GM21619 (cell line): ENCODE results near the gene GRB14.

Experiments
- ATAC-seq: cut with Tn5 transposase; IDR thresholded peaks from one replicate; pipeline ENCODE4 v1.9.1; 2021; ENCODE audit not compliant: unreplicated experiment

The GRB14 gene

GRCh38 chr2:164617466-164617865 is 3.8 kb downstream of the GRB14 start:
- ATAC-seq: no peak

GRCh38 chr2:164613321-164613982 is 7.8 kb downstream of the GRB14 start:
- ATAC-seq: no peak

DNA sequence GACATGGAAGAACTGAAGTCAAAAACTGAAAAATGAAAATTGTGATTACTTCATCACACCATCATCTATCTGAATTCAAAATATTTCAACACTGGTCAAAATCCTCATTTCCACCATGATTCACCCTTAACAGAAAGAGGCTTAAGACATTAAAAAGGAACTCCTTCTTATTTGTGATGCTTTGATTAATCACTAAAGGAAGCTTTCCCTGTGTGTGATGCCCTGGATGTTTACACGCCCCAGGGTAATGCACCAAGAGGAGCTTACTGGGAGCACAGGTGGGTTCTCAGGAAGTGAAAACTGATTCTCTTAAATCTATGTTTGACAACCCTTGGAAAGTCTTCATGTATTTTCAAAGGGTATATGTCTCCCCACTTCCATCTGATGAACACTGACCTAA is 11.5 kb downstream of the GRB14 start:
- no peak for ATAC-seq

DNA sequence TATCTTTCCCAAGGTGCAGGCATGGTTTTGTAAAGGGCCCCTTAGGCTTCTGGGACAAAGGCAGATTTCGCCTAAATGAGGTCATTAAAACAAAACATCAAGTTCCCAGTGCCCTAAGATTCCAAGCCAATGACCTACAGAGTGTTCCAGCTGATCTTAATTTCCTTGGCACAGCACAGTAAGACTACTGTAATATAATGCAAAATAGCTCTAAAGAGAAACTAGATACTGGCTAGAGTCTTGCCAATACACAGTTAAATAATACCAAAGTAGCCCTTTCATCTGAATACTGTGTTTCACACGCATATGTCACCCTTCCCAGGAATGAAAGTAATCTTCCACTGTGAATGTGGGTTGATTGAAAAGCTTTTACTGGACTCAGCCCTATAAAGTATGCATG is 14.7 kb downstream of the GRB14 start:
- no peak for ATAC-seq

DNA sequence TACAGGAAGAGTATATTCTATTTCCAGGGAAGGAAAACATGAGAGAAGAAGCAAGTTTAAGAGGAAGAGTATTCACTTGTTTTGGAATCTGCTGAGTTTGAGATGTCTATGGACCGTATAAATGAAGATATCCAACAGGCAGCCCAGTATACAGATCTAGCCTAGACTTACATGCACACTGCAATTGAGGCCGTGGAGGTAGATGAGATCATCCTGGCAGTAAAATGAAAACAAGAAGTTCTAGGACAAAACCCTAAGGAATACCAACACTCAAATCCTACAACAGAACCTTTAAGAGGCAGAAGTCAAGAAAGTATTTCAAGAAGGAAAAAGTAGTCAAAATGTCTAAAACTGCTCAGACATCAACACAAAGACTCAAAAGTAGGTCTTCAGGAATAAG is 16.0 kb downstream of the GRB14 start:
- ATAC-seq: no peak

GRCh38 chr2:164600763-164601162 is 20.5 kb downstream of the GRB14 start:
- no peak for ATAC-seq

DNA sequence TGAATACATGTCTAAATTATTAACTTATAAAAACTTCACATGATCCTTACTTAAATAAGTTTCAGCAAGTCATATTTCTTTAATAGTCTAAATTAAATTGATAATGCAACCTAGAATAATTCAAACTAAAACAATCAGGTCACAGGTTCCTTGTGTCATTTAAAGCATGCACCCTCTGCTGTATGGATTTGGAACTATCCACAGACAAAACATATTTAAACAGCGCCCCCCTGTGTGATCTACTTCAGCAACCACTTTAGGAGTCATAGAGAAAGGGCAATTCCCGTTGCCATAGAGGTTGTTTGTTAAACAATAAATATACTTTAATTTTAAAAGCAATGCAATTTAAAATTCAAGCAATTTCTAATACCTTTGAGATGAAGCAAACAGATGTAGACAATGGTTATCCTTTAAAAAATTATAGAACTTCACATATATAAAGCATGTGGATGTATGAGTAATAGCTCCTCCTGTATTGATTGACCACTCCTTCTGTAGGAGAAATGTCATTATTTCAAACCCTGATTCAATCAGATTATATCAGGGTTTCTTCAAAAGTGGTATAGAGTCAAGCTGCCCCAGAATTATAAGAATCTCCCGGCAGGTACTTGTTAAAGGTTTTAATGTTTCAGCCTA is 21.2 kb downstream of the GRB14 start:
- peak; percentile 98 for ATAC-seq

DNA sequence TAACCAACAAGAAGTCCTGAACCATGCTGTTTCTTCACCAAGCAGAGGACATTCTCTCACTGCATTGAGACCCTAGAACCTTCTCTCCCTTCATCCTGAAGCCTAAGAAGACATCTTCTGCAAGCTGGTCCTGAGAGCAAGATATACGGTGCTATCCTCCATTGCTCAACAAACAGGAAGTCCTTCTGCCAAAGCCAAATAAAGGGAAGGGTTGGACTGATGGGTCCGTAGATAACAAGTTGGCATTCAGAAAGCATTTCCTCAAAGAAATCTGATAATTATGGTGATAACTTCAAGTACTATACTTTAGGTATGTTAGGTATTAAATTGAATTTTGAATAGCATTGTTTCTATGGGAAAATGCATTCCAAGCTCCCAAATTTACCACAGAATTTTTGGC is 23.3 kb downstream of the GRB14 start:
- ATAC-seq: no peak

DNA sequence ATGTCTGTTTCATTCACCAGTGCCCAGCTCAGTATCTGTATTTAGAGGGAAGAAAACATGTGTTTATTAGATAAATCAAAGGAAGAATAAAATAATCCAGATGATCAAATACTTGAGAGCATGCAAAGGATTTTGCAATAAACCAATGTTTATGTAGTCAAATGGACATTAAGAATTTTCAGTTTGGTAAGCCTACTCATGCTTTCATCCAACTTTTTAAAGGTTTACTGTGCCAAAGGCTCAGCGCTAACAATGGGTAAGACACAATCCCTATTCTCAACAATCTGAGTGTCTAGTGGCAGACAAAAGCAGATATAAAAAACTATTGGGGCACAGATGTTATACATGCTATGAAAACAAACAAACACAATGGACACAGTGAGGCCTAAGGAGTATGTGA is 26.3 kb downstream of the GRB14 start:
- no peak for ATAC-seq

GRCh38 chr2:164593959-164594358 is 27.3 kb downstream of the GRB14 start:
- no peak for ATAC-seq

- ATAC-seq: no peak
Observed at GRCh38 chr2:164593541-164593940, 27.7 kb downstream of the GRB14 start.

DNA sequence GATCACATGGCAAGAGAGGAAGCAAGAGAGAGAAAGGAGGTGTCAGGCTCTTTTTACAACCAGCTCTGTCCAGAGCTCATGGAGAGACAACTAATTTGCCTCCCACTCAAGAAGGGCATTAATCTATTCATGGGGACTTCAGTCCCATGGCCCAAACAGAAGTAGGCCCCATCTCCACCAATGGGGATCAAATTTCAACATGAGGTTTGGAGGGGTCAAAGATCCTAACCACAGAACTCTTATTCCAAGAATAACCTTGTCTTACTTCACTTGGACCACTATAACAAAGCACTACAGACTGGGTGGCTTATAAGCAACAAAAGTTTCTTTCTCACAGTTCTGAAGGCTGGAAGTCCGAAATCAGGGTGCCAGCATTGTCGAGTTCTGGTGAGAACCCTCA is 31.8 kb downstream of the GRB14 start:
- ATAC-seq: no peak

DNA sequence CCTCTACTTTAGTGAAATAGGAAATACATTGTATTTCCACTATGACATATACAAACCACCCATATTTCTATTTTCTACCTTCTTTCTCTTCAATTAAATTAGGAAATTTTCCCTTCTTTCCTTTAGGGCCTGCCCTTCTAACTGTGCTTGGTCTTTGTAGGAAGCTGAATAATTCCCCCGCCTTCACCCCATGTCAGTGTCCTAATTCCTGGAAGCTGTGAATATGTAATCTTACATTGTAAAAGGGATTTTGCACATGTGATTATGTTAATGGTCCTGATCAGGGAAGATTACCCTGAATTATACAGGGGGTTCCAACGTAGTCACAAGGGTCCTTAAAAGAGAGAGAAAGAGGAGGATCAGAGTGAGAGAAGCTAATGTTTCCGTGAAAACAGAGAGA is 40.2 kb downstream of the GRB14 start:
- no peak for ATAC-seq

DNA sequence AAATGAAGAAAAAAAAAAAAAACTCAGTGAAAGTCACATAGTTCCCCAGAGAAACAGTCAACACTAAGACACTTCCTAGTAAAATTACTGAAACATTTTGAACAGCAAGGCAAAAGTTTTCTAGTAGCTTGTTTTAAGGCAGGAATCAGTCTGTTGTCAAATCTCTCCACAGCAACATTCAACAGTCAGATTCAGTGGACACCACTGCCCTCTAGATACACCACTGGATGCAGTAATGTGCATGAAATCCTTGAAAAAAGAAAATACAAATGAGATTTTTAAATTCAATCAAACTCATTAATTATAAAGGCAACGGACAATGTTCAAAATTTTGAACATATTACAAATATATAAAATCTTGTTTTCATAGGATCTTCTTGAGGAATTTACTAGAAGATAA is 46.4 kb downstream of the GRB14 start:
- ATAC-seq: no peak

DNA sequence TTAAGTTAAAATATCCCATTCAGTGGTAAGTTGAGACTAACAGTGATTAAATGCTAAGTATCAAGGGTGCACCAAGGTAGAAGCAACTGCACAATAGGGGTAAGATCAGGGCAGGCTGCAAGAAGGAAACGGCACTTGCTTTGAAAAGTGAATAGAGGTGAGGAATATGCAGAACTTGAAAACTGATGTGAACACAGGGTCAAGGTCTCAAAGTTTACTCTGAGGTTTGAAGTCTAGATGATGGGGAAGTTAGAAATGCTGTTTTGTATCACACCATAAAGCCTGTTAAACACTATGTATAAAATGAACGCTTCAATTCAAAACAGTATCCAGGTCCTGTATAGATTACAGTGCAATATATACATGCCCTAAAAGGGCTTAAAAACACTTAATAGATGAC is 50.8 kb downstream of the GRB14 start:
- no peak for ATAC-seq

- no peak for ATAC-seq
Observed at GRCh38 chr2:164569378-164569777, 51.9 kb downstream of the GRB14 start.

- ATAC-seq: no peak
Observed at GRCh38 chr2:164568317-164568716, 53.0 kb downstream of the GRB14 start.

DNA sequence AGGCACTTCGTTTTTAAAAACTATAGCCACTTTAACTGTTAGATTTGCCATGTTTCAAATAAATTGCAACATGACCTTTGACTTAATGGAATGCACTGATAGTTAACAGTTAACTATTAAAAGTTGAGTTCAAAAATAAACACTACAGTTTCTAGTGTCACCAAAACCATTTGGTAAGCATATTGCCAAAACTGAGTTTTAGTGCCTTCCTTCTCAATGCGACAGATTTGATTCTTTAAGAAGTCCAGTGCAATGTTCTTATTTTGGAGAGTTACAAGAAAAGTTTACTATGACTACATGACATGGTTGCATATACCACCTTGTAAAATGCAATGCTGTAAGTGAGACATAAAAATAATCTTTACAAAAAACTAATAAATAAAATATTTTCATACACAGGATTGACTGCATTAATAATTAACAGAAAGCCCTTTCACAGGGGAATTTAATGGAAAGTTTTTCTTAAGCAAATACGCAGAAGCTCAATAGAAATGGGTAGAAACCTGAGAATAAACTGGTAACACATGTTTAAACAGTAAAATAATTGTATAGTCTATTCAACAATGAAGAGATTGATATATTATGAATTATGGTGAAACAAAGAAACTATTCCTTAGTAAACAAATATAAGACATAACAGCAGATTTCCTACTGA is 53.8 kb downstream of the GRB14 start:
- no peak for ATAC-seq

DNA sequence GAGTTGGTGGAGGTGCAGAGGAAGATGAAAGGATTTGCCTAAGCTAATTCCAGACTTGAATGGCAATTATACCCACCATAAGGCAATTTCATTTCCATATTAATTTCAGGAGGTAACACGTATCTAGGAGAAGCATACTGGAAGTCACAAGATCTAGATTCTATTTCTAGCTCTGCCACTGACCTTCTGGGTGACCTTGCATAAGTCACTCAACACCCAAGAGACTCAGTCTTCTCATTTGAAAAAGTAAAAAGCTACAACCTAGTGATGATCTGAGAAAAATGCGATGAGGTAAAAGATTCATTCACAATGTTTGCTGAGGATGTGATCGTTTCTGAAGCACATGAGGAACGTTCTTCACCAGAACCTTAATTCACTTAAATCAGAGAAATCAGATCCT is 55.9 kb downstream of the GRB14 start:
- ATAC-seq: no peak

- ATAC-seq: no peak
Observed at GRCh38 chr2:164562666-164563065, 58.6 kb downstream of the GRB14 start.

GRCh38 chr2:164561991-164562390 is 59.3 kb downstream of the GRB14 start:
- no peak for ATAC-seq

DNA sequence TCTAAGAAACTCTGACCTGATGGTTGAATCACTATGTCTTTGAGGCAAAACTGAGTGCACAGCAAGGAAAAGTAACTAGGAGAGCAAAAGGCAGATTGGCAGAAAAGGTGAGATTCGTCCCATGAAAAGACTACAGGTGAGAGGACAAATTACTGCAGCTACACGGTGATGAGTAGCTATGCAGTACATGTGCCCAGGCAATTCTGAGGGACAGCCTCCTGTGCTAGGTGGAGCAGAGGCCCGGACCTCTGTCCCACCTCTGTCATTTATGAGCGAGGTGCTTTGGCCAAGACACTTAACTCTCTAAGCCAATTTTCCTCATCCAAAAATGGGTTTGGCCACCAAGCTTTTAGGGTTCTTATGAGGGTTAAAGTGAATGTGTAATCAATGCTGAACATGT is 59.9 kb downstream of the GRB14 start:
- ATAC-seq: no peak

DNA sequence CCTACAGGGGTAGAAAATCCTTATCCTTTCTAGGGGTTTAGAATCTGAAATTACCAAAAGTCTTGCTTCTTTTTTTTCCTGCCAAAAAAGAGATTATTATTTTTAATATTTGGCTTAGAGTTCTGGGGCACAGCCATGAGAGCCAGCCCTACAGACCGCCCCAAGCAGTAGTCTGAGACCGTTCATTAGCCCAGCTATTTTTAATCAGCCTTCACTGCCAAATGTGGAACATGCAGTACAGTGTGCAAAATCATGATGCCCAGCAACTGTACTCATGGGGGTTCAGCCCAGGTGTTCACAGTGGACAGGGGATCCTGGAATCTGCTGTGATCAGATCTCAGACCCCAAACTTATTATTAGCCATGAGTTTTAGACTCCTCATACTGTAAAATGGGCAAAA is 60.4 kb downstream of the GRB14 start:
- ATAC-seq: no peak
